HG03064 (cell line): Measurements from ENCODE around the gene THRB.
"Not testable (repeated sequence)": the region's sequence is repeated elsewhere in the genome, so short reads cannot be mapped to it uniquely, and the experiment has no call there.

Experiments
- ATAC-seq: cut with Tn5 transposase; IDR thresholded peaks from one replicate; pipeline ENCODE4 v1.9.1; 2021; ENCODE audit warnings: low read depth; ENCODE audit not compliant: unreplicated experiment

THRB gene

DNA sequence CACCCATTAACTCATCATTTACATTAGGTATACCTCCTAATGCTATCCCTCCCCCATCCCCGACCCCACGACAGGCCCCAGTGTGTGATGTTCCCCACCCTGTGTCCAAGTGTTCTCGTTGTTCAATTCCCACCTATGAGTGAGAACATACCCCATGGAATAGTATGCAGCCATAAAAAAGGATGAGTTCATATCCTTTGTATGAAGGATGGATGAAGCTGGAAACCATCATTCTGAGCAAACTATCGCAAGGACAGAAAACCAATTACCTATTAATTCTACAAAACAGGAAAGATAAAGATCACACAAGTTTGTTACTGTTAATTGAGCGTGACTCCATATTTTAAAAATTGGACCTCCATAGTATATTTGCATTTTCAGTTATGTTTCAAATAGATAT, 81.0 kb downstream of the THRB start:
- ATAC-seq: not testable (repeated sequence)

DNA sequence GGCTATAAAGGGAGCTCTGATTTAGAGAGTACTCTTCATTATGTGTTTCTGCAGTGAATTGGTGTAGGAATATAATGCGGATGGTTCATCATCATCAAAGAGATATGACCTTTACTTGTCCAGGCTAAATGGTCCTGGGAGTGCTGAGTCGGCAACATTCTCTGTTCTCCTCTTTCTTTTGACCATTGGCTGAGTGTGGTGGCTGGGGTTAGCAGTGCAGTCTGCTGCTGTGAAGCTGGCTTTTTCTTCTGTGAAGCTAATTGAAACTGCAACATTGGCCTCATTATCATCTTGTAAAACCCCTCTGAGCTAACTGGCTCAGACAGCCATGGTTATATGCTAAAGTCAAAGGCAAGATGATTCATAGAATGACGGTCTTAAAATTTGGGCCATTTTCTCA, 83.8 kb downstream of the THRB start:
- ATAC-seq: no peak

DNA sequence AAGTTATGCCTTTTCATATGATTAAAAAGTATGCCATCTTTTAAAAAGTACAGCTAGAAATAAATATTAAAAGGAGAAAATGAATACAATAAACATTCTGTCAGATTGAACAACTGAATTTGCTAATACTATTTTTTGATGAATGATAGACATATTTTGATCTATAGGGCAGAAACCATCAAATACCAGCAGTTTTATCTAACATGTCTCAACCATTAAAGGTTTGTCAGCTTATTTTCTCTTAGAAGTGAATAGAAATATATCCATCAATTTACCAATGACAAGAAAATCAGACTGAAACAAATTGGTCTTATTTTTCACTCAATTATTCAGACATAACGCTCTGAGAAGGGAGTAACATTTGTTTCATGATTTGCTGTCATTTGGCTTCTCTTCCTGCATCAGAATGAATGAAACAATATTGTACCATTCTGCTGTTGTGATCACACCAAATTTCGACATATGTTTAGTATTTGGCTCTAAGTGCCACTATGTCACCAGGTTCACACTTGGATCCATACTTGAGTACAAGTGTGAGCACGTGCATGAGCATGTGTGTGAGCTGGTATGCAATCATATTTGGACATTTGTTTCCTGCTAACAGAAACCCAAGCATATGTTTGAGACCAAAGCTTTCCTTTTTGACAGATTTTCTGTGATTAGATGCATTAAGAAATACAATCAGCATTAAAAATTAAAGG, 86.5 kb downstream of the THRB start:
- no peak for ATAC-seq

DNA sequence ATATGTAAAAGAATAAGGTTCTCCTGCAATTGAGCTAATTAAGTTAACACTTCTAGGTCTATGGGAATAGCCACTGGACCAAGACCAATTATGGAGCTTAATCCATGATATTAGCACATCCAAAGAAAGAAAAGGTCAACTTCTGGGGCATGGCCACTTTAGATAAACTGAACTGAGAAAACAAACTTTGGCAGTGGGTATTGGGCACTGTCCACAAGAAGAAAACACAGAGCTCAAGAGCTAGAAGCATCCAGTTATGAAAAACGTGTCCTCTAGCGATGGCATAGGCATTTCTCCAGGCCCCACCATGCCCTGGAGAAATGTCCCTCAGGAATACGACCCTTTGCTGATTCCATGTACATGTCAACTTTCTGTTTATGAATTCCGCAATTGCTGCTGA, 87.8 kb downstream of the THRB start:
- no peak for ATAC-seq

DNA sequence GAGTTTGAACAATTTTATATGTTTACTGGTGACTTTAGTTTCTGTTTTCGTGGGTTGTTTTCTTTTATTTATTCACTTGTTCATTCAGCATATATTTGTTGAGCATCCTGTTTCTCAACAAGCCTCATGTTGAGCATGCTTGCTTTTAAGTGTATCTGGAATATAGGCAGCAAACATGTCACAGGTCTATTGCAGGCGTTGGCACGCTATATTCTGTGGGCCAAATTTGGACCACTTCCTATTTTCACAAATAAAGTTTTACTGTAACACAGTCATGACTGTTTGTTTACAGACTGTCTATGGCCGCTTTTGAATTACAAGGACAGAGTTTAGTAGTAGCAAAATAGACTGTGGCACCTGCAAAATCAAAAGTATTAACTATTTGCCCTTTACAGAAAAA, 89.6 kb downstream of the THRB start:
- ATAC-seq: no peak

DNA sequence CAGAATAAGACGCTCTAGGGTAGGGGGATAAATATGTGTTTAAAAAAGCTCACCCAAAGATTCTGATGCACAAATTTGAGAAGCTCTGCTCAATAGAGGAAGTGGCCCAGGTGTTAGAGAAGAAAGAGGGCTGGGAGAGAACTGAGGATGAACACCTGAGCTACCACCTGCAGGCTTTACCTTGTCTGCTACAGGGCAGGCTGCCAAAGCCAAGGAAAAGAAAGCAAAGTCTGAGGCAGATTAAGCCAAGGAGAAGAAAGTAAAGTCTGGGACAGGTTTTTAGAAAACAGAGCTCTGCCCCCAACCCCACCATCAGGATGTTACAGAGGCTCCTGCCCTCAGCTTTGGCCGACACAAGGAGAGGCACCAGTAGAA, 92.9 kb downstream of the THRB start:
- no peak for ATAC-seq

DNA sequence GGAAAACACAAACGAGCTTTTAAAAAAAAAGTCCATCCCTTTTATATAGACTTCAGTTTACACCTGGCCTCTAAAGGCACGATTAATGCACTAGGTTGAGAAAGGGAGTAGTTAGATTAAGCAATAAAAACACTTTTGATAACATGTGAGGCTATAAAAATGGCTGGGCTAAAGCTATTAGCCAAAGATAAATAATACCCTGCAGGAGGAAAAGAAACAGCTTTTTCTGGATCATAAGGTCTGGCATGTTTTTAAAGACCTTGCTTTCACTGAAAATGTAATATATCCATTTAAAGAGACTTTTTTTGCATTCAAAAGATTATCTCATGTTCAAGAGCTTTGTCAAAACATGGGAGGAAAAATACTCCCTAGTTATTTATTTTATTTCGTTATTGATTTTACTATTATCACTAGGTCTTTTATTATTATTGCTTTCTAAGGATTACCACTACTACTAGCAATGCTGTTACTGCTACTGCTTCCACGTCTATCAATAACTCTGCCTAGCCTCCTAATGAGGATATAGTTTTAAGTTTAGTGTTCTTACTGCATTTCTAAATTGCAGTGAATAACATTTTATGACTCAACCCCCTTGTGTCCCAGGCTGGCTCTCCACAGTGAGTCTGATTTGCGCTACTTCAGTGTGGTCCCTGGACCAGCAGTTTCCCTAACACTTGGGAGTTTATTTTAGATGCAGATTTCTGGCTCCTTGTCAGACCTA, 93.4 kb downstream of the THRB start:
- no peak for ATAC-seq

DNA sequence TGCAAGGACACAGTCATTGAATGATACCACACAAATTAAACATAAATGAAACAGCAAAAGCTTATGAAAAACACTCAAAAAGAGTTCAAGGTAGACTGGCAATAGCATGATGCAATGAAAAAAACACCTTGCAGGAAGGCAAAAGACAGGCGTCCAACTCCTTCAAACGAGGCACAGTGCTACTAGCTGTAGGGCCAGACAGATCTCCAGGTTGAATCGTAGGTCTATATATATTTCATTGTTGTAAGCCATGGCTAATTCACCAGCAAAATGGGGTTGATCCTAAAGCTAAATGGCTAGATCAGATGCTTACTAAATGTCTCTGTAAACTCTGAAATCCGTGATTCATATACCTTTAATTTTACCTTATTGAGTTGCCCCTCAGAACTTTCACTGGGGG, 94.2 kb downstream of the THRB start:
- no peak for ATAC-seq

DNA sequence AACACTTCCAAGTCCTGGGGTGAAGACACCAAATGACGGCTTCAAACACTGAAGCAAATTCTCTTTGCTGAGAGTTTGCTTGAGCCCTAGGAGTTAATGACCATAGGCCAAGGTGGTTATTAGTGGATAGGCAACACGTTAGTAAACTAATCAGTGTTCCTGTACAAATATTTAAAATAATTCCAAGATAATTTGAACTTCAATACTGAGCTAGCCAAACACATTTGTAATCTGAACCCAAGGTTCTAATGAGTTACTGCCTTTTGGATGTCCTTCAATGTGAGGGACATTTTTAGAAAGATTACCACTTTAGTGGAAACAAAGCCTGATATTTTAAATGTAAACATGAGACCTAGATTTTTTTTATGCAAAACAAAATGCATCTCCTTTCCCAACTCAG, 94.6 kb downstream of the THRB start:
- ATAC-seq: no peak

DNA sequence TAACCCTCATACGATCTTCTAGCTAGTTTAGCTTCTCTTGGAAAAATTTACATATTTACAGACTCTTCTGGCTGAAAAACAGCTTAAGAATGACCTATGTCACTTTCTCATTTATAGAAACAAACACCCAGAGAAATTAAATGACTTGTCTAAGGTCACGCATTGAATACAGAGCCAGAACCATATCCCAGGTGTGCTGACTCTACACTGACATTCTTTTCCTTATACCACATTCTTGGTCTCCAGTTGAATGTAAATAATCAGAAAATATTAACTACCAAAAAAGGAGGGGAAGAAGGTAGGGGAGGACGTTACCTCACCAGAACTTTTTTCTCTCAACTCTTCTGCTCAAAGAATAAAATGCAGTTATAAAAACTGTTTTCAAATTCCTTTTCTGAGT, 95.0 kb downstream of the THRB start:
- no peak for ATAC-seq

DNA sequence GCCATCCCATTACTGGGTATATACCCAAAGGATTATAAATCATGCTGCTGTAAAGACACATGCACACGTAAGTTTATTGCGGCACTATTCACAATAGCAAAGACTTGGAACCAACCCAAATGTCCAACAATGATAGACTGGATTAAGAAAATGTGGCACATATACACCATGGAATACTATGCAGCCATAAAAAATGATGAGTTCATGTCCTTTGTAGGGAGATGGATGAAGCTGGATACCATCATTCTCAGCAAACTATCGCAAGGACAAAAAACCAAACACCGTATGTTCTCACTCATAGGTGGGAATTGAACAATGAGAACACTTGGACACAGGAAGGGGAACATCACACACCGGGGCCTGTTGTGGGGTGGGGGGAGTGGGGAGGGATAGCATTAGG, 95.9 kb downstream of the THRB start:
- not testable (repeated sequence) for ATAC-seq

DNA sequence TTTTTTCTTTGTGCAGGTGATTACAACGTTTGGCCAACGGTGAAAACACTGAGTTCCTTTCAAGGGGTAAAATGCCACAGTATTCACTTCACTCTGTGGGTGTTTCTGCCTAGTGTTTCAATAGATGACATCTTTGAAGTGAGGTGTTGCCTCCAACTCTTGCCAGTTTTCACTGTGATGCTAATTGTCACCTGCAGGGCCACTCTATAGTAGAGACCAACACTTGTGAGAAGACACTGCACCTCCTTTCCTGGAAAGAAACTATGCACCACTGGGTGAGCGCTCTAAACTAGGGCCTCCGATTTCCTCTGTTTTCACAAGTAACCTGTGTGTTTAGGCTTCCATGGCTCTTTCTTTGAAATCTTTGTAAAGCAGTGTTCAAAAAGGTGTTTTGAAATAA, 98.3 kb downstream of the THRB start:
- ATAC-seq: no peak

DNA sequence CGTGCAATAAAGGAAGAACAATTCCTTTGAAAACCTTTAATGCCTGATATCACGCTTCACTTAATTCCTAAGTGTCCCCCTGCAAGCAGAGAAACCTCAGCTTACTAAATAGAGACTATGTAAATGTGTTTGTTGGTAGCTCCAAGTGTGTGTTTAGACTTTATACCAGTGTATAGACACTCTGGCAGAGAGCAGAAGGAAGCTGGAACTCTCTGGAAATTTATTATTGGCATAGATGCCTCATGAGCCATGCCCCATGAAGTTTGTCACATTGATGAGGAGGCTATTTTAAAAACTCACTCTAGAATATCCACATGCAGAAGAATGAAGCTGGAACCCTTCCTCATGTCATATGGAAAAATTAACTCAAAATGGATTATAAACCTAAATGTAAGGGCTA, 99.9 kb downstream of the THRB start:
- ATAC-seq: no peak

DNA sequence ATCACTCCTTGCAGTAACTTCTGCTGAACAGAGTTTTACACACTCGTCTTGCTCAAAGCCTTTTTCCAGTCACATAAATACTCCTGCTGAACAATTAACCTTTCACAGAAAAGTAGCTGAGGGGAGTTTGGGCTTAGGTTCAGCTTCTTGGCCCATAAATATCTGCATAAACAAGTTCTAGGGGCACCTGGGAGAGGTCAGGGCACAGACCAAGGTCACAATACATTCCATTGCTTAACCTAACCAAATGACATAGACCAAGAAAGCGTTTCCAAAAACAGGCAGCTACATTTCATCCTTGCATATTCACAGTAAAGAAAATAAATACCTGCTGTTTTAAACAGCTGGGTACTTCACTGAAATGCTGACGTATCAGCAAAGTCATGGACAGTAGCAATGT, 101.3 kb downstream of the THRB start:
- no peak for ATAC-seq

DNA sequence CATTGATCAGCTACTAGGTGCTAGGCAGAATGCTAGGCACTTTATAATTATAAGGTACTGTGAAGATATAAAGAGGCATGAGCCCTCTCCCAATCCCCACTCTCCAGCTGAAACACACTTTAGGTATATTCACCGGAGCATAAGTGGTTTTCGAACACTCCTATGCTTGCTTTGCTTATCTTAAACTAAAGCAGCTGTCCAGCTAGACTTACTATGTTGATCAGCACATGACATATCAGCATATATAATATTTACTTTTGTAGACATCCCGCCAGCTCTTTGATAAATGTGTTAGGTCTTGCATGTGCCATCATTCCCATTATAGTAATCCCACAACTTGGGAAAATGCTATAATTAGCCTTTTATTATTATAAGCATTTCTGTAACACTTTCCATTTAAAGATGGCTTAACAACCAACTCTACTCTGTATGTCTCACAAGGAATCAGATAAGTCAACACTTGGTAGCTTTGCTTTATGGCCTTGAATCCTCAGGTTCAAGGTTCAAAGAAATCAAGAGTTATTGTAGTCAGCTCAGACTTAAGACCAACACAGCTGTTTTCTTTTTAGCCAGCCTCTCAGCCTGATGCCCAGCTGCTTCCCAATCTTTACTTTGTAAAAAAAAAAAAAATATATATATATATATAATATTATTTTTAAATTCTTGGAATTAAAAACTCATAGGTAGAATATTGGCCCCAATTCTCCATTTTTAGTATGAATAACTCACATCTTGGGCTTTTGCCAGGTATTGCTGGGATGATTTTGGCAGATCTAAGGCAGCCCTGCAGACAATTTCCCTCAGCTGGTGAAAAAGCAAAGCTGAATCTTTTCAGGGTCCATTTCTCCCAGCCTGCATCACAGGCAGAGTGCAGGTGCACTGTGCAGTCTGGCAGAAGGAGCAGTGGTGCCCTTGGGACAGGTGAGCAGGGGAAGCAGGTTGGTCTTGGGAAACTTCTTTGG, 104.2 kb downstream of the THRB start:
- ATAC-seq: no peak

DNA sequence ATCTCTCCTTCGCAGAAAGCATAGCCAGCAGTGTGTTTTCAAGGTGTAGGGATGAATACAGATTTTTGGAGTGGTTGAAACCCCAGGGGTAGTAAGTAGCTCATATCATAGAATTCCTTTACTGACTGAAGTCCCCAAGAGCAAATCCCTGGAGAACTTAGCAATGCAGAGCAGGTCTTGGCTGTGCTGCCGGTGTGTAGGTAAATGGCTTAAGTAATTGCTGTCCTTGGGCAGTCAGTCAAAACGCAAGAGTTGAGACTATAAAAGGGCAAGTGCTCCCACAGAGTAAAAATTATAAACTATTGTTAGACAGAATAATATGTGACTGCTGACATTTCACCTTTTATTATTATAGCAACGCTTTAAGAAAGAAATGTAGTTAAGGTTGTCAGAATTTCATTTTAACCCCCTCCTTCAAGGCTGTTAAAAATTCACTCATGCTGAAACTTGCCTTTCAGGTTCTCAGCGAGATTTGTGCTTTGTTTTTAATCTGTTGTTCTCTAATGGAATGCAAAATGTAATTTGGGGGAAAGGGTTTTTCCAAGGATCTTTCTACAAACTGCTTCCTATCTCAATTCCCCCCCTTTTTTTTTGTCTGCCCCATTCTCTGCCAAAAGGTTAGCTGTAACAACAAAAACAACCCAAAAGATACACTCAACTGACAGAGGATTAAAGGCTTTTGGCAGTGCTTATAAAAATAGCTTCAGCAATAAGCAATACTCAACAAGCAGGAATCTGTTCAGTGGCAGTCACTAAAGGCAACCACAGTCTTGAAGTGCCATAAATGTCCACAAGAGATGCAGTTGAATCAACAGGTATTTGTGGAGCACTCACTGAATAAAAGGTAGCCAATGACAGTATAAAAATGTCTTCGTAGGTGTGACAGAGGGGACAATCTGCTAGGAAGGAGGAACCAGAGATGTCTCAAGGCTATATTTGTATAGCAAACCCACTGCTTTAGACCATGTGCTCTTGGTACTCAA, 105.3 kb downstream of the THRB start:
- ATAC-seq: no peak

DNA sequence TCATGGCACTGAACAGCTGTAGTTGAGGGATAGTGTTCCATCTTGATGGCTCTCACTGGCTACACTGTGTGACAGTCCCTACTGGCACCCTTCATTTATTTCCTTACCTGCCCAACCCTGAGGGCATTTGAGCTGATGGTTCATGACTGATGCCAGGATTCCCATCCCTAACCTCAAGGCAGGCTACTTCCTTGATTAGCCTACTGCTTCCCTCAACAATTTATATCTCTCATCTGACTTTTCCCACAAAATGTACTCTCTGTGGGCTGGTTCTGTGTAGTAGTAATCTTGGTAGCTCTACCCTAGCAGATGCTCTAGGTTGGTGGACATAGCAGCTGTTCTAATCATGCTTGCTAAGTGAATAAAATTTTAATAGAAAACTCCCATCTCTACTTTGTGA, 106.0 kb downstream of the THRB start:
- no peak for ATAC-seq

DNA sequence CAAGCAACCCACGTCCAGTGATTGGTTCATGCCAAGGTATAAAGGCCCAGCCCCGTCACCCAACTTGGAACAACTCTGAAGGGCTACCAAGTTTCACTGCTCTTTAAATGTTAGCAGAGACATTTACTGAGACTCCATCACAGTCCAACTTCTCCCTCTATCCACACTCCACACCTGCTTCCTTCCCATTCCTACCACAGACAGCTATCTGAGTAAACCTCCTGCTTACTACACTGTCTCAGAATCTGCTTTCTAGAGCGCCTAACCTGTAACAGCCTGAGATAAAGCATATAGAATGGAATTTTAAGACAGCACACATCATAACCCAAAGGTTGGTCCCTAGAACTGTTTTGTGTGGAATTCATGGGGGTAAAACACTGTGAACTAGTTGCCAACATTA, 106.5 kb downstream of the THRB start:
- ATAC-seq: no peak

DNA sequence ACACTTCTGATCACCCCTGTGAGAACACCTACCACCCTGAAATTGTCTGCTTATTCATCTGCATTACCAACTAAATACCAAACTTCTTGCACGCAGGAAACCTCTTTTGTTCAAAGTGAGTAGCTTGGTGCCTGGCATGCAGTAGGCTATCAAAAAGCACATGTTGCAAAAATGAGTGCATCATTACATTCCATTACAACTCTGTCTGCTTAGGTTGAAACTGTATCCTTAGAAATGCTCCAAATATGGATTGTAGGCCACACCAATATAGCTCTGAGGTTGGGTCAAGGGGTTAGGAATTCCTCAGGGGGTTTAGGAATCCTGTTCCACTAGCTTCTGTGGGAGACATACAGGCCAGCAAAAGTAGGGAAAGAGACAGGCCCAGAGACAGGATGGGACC, 107.2 kb downstream of the THRB start:
- ATAC-seq: no peak

DNA sequence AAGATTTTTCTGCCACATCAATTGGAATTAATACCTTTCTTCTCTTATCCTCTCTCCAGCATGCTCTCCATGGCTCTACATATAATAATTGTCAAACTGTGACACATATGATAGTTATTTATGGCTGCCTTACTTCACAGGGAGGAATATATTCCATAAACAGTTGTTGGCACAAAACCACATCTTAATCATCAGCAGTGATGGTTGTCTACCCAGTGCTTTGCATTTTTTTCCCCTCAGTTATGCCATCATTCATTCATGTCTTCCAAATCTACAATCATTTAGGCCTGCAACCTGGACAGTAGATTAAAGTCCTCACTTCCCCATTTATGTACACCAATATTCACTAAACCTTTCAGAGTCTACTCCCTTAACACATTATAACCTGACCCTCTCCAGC, 107.7 kb downstream of the THRB start:
- ATAC-seq: no peak
